HepG2 (cell line): Measurements from ENCODE around the gene G6PD. TPM values are rescaled to one million over a fixed set of nuclear protein-coding genes. Genes with fewer than 3 reads are reported as not detected.

Source experiments
- ATAC-seq: fragments of 200-7000 bp; cut with Tn5 transposase; 3 replicates; pipeline ENCODE4 v1.9.1; 2020; ENCODE audit warnings: mild to moderate bottlenecking, moderate library complexity
- BruUV-seq: library from RNA; stranded (reverse); fragments of 400-500 nt; replicated peaks from 2 replicates; lab custom pipeline; 2021; lab: Mats Ljungman, UMichigan
- CTCF ChIA-PET: fragments of 300-600 bp; formaldehyde crosslinking; extraction: SDS; loops from one replicate; lab custom pipeline; 2021; ENCODE audit warnings: low total read pairs, inconsistent platforms, low intra/inter-chr PET ratio; lab: Yijun Ruan, JAX
- POLR2A ChIA-PET: fragments of 350-600 bp; sonication (Branson Sonifier 250); formaldehyde crosslinking; loops from one replicate; lab custom pipeline; 2020; ENCODE audit warnings: antibody characterized with exemption, inconsistent platforms; lab: Yijun Ruan, JAX
- DNase-seq: peaks from one replicate; pipeline ENCODE4 v3.0.0-alpha.2; 2015; ENCODE audit warnings: low spot score
- FAIRE-seq: peaks from 3 replicates; lab custom pipeline; 2011; peaks lifted over from hg19 to GRCh38; lab: Jason Lieb, UNC
- H2AFZ ChIP-seq: one replicate; pipeline ENCODE4 v1.6.1; 2011; ENCODE audit warnings: low read length, inconsistent platforms
- H3K27ac ChIP-seq: fragments of 300-600 bp; 3 replicates; pipeline ENCODE4 v1.8.0; 2011; ENCODE audit warnings: mixed run types, mild to moderate bottlenecking, mixed read lengths, low read length, inconsistent platforms; ENCODE audit not compliant: insufficient read depth; ENCODE audit errors: extremely low read length
- H3K27me3 ChIP-seq, 2 experiments: fragments of 200-600 bp in 1 of 2; 2 replicates in 1 of 2; 3 replicates in 1 of 2; pipeline versions ENCODE4 v1.6.0 to v1.8.0; 2011; ENCODE audit warnings: low read length in 2 of 2, mild to moderate bottlenecking in 2 of 2, moderate library complexity in 2 of 2, inconsistent platforms in 1 of 2; ENCODE audit not compliant: insufficient read depth in 2 of 2, control insufficient read depth in 1 of 2
- H3K36me3 ChIP-seq, 2 experiments: fragments of 200-600 bp in 1 of 2; replicated peaks in 1 of 2; 2 replicates in 1 of 2; 3 replicates in 1 of 2; pipeline versions ENCODE4 v1.5.1 to v1.8.0; 2011; ENCODE audit warnings: low read length in 2 of 2, inconsistent platforms in 1 of 2; ENCODE audit not compliant: insufficient read depth in 2 of 2, control insufficient read depth in 1 of 2
- H3K4me1 ChIP-seq: 2 replicates; pipeline ENCODE4 v1.5.1; 2012; ENCODE audit warnings: low read length, inconsistent platforms; ENCODE audit not compliant: insufficient read depth
- H3K4me2 ChIP-seq: 2 replicates; pipeline ENCODE4 v1.6.0; 2011; ENCODE audit warnings: low read depth, low read length, inconsistent platforms
- H3K4me3 ChIP-seq, 3 experiments: fragments of 200-600 bp in 1 of 3; sonication (generic), shearing (Covaris generic) in 1 of 3; replicated peaks in 1 of 3; 2 replicates each; pipeline ENCODE4 v1.5.1; 2011 to 2016; ENCODE audit warnings: low read length in 3 of 3, inconsistent platforms in 2 of 3, low read depth in 2 of 3, mild to moderate bottlenecking in 2 of 3, control low read depth in 1 of 3, mixed read lengths in 1 of 3; ENCODE audit not compliant: insufficient read depth in 1 of 3
- H3K79me2 ChIP-seq: one replicate; pipeline ENCODE4 v1.6.1; 2011; ENCODE audit warnings: low read length, inconsistent platforms; ENCODE audit not compliant: insufficient read depth
- H3K9ac ChIP-seq: 2 replicates; pipeline ENCODE4 v1.6.0; 2011; ENCODE audit warnings: mild to moderate bottlenecking, low read depth, low read length, inconsistent platforms; ENCODE audit not compliant: insufficient read depth
- H3K9me3 ChIP-seq: 2 replicates; pipeline ENCODE4 v1.5.1; 2012; ENCODE audit warnings: mild to moderate bottlenecking, low read length
- H4K20me1 ChIP-seq: 2 replicates; pipeline ENCODE4 v1.6.0; 2011; ENCODE audit warnings: inconsistent platforms, mild to moderate bottlenecking, low read length, moderate library complexity; ENCODE audit not compliant: insufficient read depth
- ISL2 ChIP-seq: sonication (generic); formaldehyde crosslinking; IDR thresholded peaks from 2 replicates; pipeline ENCODE4 v1.5.0; 2020; ENCODE audit warnings: missing genetic modification reagents
- MYPOP ChIP-seq: sonication (generic); formaldehyde crosslinking; IDR thresholded peaks from 2 replicates; pipeline ENCODE4 v1.8.1; 2023; ENCODE audit warnings: mild to moderate bottlenecking, moderate library complexity, missing genetic modification reagents
- NCOA5 ChIP-seq: sonication (generic); formaldehyde crosslinking; IDR thresholded peaks from 2 replicates; pipeline ENCODE4 v1.4.0; 2020; ENCODE audit warnings: missing genetic modification reagents
- NFKB2 ChIP-seq: sonication (generic); formaldehyde crosslinking; IDR thresholded peaks from 2 replicates; pipeline ENCODE4 v1.4.0; 2020; ENCODE audit warnings: missing genetic modification reagents, borderline replicate concordance
- SIN3B ChIP-seq: fragments of 150-350 bp; IDR thresholded peaks from 2 replicates; pipeline ENCODE4 v1.6.1; 2014; ENCODE audit warnings: low read length
- SRSF1 ChIP-seq: fragments of 200-400 bp; formaldehyde crosslinking; optimal IDR thresholded peaks from 2 replicates; pipeline ENCODE3; 2017; ENCODE audit warnings: mild to moderate bottlenecking, low read depth, low read length, moderate library complexity
- TCF12 ChIP-seq, 2 experiments: fragments of 450-650 bp in 1 of 2; sonication (generic) in 1 of 2; formaldehyde crosslinking in 1 of 2; IDR thresholded peaks; 2 replicates each; pipeline versions ENCODE4 v1.6.1 to v1.8.0; 2017 to 2022; ENCODE audit warnings: antibody characterized with exemption in 1 of 2, mild to moderate bottlenecking in 1 of 2, missing genetic modification reagents in 1 of 2, moderate library complexity in 1 of 2
- TERF1 ChIP-seq: sonication (generic); formaldehyde crosslinking; IDR thresholded peaks from 2 replicates; pipeline ENCODE4 v1.8.0; 2022; ENCODE audit warnings: mild to moderate bottlenecking, missing genetic modification reagents, moderate library complexity
- YY1 ChIP-seq: IDR thresholded peaks from 2 replicates; pipeline ENCODE4 v1.6.1; 2011; ENCODE audit warnings: low read length, low read depth, moderate library complexity, mild to moderate bottlenecking; ENCODE audit not compliant: insufficient read depth, insufficient replicate concordance
- ZFY ChIP-seq: sonication (generic); formaldehyde crosslinking; IDR thresholded peaks from 2 replicates; pipeline ENCODE4 v1.4.0; 2020; ENCODE audit warnings: missing genetic modification reagents
- ZNF263 ChIP-seq: sonication (generic); formaldehyde crosslinking; IDR thresholded peaks from 2 replicates; pipeline ENCODE4 v1.4.0; 2020; ENCODE audit warnings: missing genetic modification reagents
- ZNF446 ChIP-seq: sonication (generic); formaldehyde crosslinking; IDR thresholded peaks from 2 replicates; pipeline ENCODE4 v1.5.0; 2020; ENCODE audit warnings: mild to moderate bottlenecking, missing genetic modification reagents
- ZNF564 ChIP-seq: sonication (generic); formaldehyde crosslinking; IDR thresholded peaks from 2 replicates; pipeline ENCODE4 v1.8.1; 2023; ENCODE audit warnings: mild to moderate bottlenecking, missing genetic modification reagents
- ZNF629 ChIP-seq: sonication (generic); formaldehyde crosslinking; conservative IDR thresholded peaks from 2 replicates; pipeline ENCODE4 v1.5.0; 2020; ENCODE audit warnings: missing genetic modification reagents
- ZNF773 ChIP-seq: sonication (generic); formaldehyde crosslinking; IDR thresholded peaks from 2 replicates; pipeline ENCODE4 v1.4.0; 2020; ENCODE audit warnings: missing genetic modification reagents, borderline replicate concordance
- ZNF790 ChIP-seq: sonication (generic); formaldehyde crosslinking; IDR thresholded peaks from 2 replicates; pipeline ENCODE4 v1.8.0; 2022; ENCODE audit warnings: missing genetic modification reagents, mild to moderate bottlenecking, borderline replicate concordance
- WGBS: methylation state at CpG from one replicate; pipeline ENCODE4 v1.1.6; 2017; ENCODE audit warnings: low lambda C conversion rate; 5-methylcytosine and 5-hydroxymethylcytosine counted together
- in situ Hi-C: cut with HindIII; loops from 2 replicates; pipeline ENCODE4 v1.10.0; 2017; ENCODE audit warnings: low pct_unique_long_range_greater_than_20kb; ENCODE audit not compliant: extremely low pct_ligation_motif_present
- intact Hi-C: fragments of 100-400 bp; cut with micrococcal nuclease; formaldehyde crosslinking; loops from one replicate; pipeline ENCODE4 v1.10.0; 2022; ENCODE audit not compliant: unreplicated experiment
- polyA plus RNA-seq, 8 experiments: library from polyadenylated mRNA; depleted of rRNA in 3 of 8; stranded (reverse) in 7 of 8; unstranded in 1 of 8; fragments of >200 nt; fragmentation: Illumina TruSeq in 4 of 8; extraction: Trizol in 4 of 8; gene quantifications; 2 replicates each; pipeline versions ENCODE4 v1.2.1 to v1.2.3, GENCODE V29; 2011 to 2016; ENCODE audit warnings: low read depth in 4 of 8, missing spikeins in 1 of 8, mixed read lengths in 1 of 8; ENCODE audit not compliant: insufficient read depth in 1 of 8
- total RNA-seq, 5 experiments: library from RNA; depleted of rRNA; stranded (reverse); fragments of >200 nt; fragmentation: Illumina TruSeq; extraction: Trizol; gene quantifications; 2 replicates each; pipeline ENCODE4 v1.2.3, GENCODE V29; 2016; ENCODE audit warnings: low read depth in 1 of 5

Gene G6PD
- total and polyA plus RNA-seq, 2 of the 13 experiments (the other 11 are each of a cell fraction or from before 2014, with no cell fraction given): 18.8 to 28.8 TPM

GRCh38 chrX:154502989-154503388 is 43.7 kb downstream of the G6PD start:
- Histone ChIP-seq H3K9ac (no peak overlapping the region), H2AFZ (no peak overlapping the region), H4K20me1 (no peaks in the 10 kb centered on the region), H3K36me3 (no peaks in the 10 kb centered on the region), H3K79me2 (no peaks in the 10 kb centered on the region)
- BruUV-seq: no TSS peak
- ChIA-PET POLR2A (interaction anchor here (1.3 kb wide), 1 partner anchor 15 kb away, joined by 3 read pairs; no protein-coding TSS in a partner anchor), CTCF (no interaction called here)
- no peak for DNase-seq
- FAIRE-seq: no peak
- TF ChIP-seq TERF1 (CRISPR knock-in tag): no peak
- TF ChIP-seq, all 625 proteins: peak for 0
- H3K27me3 ChIP-seq: no peaks in the 10 kb centered on the region
- intact Hi-C loops (no loop called here), in situ Hi-C loops (no loop called here)
- 43% methylated on average over 1 of the region's 3 CpGs for WGBS
- H3K4me2 ChIP-seq: peak overlapping the region; percentile 12; the same call in 1 of the 2 replicates
- no peak overlapping the region for H3K27ac ChIP-seq
- H3K4me1 ChIP-seq: 0 out of 2 replicates have a peak, but pooled peaks cover 6% of the 10 kb centered on the region
- H3K9me3 ChIP-seq: no peaks in the 10 kb centered on the region
- ATAC-seq: peak; percentile 46; the same call in 2 of the 3 replicates
- no peak overlapping the region for H3K4me3 ChIP-seq

- 90% methylated on average over 5 of the region's 8 CpGs for WGBS
- H3K4me1 ChIP-seq: 0 out of 2 replicates have a peak, but pooled peaks cover 6% of the 10 kb centered on the region
- FAIRE-seq (no peak), ATAC-seq (no peak), DNase-seq (no peak)
- intact Hi-C loops: no loop called here
- no peak overlapping the region for H2AFZ ChIP-seq
- H3K27ac ChIP-seq: no peak overlapping the region
- CTCF ChIA-PET: no interaction called here
- POLR2A ChIA-PET: interaction anchor here (0.9 kb wide), 1 partner anchor 12 kb away, joined by 3 read pairs; the partner anchor contains the start of gene SLC10A3
- no peaks in the 10 kb centered on the region for H3K27me3 ChIP-seq
- BruUV-seq: no TSS peak
- no peaks in the 10 kb centered on the region for H3K36me3 ChIP-seq
- no peaks in the 10 kb centered on the region for H4K20me1 ChIP-seq
- H3K9ac ChIP-seq: no peak overlapping the region
- no peaks in the 10 kb centered on the region for H3K79me2 ChIP-seq
- in situ Hi-C loops: no loop called here
- no peak overlapping the region for H3K4me2 ChIP-seq
- H3K9me3 ChIP-seq: no peaks in the 10 kb centered on the region
- no peak overlapping the region for H3K4me3 ChIP-seq
- no peak for TF ChIP-seq ZFY (CRISPR knock-in tag)
- TF ChIP-seq ZNF773 (CRISPR knock-in tag): no peak
- TF ChIP-seq ISL2 (CRISPR knock-in tag): no peak
- no peak for TF ChIP-seq MYPOP
- TF ChIP-seq ZNF564 (CRISPR knock-in tag): no peak
- no peak for TF ChIP-seq SIN3B
- no peak for TF ChIP-seq ZNF446 (CRISPR knock-in tag)
- TF ChIP-seq ZNF263: no peak
- TF ChIP-seq SRSF1: no peak
- TF ChIP-seq TCF12 (IDR thresholded peaks at IDR 0.05): no peak
- TF ChIP-seq TCF12 (CRISPR knock-in tag; IDR thresholded peaks at IDR 0.05): no peak
- no peak for TF ChIP-seq NFKB2 (CRISPR knock-in tag)
- TF ChIP-seq YY1: no peak
- no peak for TF ChIP-seq NCOA5 (CRISPR knock-in tag)
- no peak for TF ChIP-seq ZNF629 (CRISPR knock-in tag)
- TF ChIP-seq ZNF790 (CRISPR knock-in tag): no peak
Measured at GRCh38 chrX:154502098-154502497, 44.5 kb downstream of the G6PD start.
